ENCODE data around the gene SPATA45.

DNA sequence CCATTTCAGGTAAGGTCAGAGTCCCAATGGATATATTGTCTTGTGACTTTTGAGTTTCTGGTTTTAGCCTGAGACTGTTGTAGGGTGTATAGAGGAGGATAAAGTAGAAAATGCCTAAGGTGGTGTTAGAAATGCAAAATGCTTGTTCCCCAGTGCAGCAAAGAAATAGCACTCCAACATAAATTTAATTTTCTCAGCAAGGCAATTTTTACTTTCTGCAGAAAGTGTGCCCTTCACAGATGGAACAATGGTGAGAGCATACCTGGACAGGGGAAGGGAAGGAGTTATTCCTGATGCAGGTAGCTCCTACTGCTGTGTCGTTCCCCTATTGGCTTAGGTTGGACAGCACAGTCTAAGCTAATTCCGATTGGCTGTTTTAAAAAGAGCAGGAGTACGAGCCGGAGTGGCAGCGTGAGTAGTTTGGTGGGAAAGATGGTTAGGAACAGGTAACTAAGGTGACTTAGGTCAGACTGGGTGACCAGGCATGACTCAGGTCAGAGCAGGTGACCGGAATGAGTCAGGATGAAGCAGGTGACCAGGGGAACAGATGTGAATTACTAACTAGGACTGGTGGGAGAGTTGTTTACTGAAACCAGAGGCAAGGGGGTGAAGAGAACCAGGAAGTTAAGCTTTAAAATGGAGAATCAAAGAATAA is 21.5 kb downstream of the SPATA45 start:
- TF ChIP-seq, protein P1, sequence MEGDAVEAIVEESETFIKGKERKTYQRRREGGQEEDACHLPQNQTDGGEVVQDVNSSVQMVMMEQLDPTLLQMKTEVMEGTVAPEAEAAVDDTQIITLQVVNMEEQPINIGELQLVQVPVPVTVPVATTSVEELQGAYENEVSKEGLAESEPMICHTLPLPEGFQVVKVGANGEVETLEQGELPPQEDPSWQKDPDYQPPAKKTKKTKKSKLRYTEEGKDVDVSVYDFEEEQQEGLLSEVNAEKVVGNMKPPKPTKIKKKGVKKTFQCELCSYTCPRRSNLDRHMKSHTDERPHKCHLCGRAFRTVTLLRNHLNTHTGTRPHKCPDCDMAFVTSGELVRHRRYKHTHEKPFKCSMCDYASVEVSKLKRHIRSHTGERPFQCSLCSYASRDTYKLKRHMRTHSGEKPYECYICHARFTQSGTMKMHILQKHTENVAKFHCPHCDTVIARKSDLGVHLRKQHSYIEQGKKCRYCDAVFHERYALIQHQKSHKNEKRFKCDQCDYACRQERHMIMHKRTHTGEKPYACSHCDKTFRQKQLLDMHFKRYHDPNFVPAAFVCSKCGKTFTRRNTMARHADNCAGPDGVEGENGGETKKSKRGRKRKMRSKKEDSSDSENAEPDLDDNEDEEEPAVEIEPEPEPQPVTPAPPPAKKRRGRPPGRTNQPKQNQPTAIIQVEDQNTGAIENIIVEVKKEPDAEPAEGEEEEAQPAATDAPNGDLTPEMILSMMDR (IDR thresholded peaks at IDR 0.05; ENCODE audit: low read depth, low read length, missing input control) = no peak
- TF ChIP-seq JUND (IDR thresholded peaks at IDR 0.05) = no peak
- TF ChIP-seq, protein P2, sequence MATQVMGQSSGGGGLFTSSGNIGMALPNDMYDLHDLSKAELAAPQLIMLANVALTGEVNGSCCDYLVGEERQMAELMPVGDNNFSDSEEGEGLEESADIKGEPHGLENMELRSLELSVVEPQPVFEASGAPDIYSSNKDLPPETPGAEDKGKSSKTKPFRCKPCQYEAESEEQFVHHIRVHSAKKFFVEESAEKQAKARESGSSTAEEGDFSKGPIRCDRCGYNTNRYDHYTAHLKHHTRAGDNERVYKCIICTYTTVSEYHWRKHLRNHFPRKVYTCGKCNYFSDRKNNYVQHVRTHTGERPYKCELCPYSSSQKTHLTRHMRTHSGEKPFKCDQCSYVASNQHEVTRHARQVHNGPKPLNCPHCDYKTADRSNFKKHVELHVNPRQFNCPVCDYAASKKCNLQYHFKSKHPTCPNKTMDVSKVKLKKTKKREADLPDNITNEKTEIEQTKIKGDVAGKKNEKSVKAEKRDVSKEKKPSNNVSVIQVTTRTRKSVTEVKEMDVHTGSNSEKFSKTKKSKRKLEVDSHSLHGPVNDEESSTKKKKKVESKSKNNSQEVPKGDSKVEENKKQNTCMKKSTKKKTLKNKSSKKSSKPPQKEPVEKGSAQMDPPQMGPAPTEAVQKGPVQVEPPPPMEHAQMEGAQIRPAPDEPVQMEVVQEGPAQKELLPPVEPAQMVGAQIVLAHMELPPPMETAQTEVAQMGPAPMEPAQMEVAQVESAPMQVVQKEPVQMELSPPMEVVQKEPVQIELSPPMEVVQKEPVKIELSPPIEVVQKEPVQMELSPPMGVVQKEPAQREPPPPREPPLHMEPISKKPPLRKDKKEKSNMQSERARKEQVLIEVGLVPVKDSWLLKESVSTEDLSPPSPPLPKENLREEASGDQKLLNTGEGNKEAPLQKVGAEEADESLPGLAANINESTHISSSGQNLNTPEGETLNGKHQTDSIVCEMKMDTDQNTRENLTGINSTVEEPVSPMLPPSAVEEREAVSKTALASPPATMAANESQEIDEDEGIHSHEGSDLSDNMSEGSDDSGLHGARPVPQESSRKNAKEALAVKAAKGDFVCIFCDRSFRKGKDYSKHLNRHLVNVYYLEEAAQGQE (IDR thresholded peaks at IDR 0.05) = no peak
- TF ChIP-seq TAF1 (conservative IDR thresholded peaks at IDR 0.05) = no peak
- no peak for TF ChIP-seq SP1 (IDR thresholded peaks at IDR 0.05)
- TF ChIP-seq, protein P3, sequence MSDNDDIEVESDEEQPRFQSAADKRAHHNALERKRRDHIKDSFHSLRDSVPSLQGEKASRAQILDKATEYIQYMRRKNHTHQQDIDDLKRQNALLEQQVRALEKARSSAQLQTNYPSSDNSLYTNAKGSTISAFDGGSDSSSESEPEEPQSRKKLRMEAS (IDR thresholded peaks at IDR 0.05) = no peak
- TF ChIP-seq, protein P4, sequence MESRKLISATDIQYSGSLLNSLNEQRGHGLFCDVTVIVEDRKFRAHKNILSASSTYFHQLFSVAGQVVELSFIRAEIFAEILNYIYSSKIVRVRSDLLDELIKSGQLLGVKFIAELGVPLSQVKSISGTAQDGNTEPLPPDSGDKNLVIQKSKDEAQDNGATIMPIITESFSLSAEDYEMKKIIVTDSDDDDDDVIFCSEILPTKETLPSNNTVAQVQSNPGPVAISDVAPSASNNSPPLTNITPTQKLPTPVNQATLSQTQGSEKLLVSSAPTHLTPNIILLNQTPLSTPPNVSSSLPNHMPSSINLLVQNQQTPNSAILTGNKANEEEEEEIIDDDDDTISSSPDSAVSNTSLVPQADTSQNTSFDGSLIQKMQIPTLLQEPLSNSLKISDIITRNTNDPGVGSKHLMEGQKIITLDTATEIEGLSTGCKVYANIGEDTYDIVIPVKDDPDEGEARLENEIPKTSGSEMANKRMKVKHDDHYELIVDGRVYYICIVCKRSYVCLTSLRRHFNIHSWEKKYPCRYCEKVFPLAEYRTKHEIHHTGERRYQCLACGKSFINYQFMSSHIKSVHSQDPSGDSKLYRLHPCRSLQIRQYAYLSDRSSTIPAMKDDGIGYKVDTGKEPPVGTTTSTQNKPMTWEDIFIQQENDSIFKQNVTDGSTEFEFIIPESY (IDR thresholded peaks at IDR 0.05) = no peak
- no peak for TF ChIP-seq FOXA1 (IDR thresholded peaks at IDR 0.05)
- TF ChIP-seq, protein P5, sequence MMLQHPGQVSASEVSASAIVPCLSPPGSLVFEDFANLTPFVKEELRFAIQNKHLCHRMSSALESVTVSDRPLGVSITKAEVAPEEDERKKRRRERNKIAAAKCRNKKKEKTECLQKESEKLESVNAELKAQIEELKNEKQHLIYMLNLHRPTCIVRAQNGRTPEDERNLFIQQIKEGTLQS (IDR thresholded peaks at IDR 0.05) = no peak
- no peak for TF ChIP-seq RAD21 (IDR thresholded peaks at IDR 0.05)
- no peak for TF ChIP-seq YY1 (IDR thresholded peaks at IDR 0.05)
- no peak for TF ChIP-seq EGR1 (IDR thresholded peaks at IDR 0.05; ENCODE audit: low read depth in 2 of 2)
- TF ChIP-seq HNF4A (conservative IDR thresholded peaks at IDR 0.05) = no peak

Data from liver (tissue), 3 donors.